IPS-NIHi7 (cell line): ENCODE data around the gene TMEM237.
"Not testable (repeated sequence)": the region's sequence is repeated elsewhere in the genome, so short reads cannot be mapped to it uniquely, and the experiment has no call there.

Source experiments
- DNase-seq: peaks from one replicate; pipeline ENCODE4 v3.0.0; 2012; ENCODE audit warnings: mixed read lengths; ENCODE audit errors: extremely low spot score

TMEM237 gene

GRCh38 chr2:201643216-201643890, at the start of gene TMEM237:
Gene TMEM237, minus strand, starts transcription at chr2:201643503. Its CDS starts 103 bp downstream, at chr2:201643400.
- peak; percentile 66 for DNase-seq

- no peak for DNase-seq
These were observed 41.9 kb upstream of the TMEM237 start for GRCh38 chr2:201685156-201685555.

- DNase-seq: peak; percentile 94
These were observed 37.4 kb upstream of the TMEM237 start for GRCh38 chr2:201680743-201681142.

GRCh38 chr2:201678401-201678800, 35.1 kb upstream of the TMEM237 start:
- DNase-seq: no peak

GRCh38 chr2:201675454-201675853, 32.2 kb upstream of the TMEM237 start:
- no peak for DNase-seq

GRCh38 chr2:201674794-201675193, 31.5 kb upstream of the TMEM237 start:
- no peak for DNase-seq

GRCh38 chr2:201674298-201674697, 31.0 kb upstream of the TMEM237 start:
- no peak for DNase-seq

GRCh38 chr2:201673546-201673945, 30.2 kb upstream of the TMEM237 start:
- DNase-seq: no peak

- DNase-seq: not testable (repeated sequence)
These were observed 27.9 kb upstream of the TMEM237 start for GRCh38 chr2:201671205-201671604.

- no peak for DNase-seq
These were observed 26.6 kb upstream of the TMEM237 start for GRCh38 chr2:201669865-201670264.

GRCh38 chr2:201668402-201668910, 25.2 kb upstream of the TMEM237 start:
- no peak for DNase-seq

GRCh38 chr2:201664334-201664733, 21.0 kb upstream of the TMEM237 start:
- DNase-seq: no peak

- DNase-seq: no peak
These were observed 18.1 kb upstream of the TMEM237 start for GRCh38 chr2:201661366-201661765.

- DNase-seq: no peak
These were observed 17.1 kb upstream of the TMEM237 start for GRCh38 chr2:201660293-201660895.

GRCh38 chr2:201656740-201657139, 13.4 kb upstream of the TMEM237 start:
- no peak for DNase-seq

GRCh38 chr2:201656102-201656501, 12.8 kb upstream of the TMEM237 start:
- DNase-seq: no peak

- DNase-seq: no peak
These were observed 11.5 kb upstream of the TMEM237 start for GRCh38 chr2:201654616-201655384.

- no peak for DNase-seq
These were observed 9.9 kb upstream of the TMEM237 start for GRCh38 chr2:201653221-201653620.

GRCh38 chr2:201649442-201649841, 6.1 kb upstream of the TMEM237 start:
- no peak for DNase-seq

- DNase-seq: no peak
These were observed 4.1 kb upstream of the TMEM237 start for GRCh38 chr2:201647431-201647830.

GRCh38 chr2:201644001-201644400, 698 bp upstream of the TMEM237 start:
- DNase-seq: no peak

- peak; percentile 93 for DNase-seq
These were observed 606 bp downstream of the TMEM237 start for GRCh38 chr2:201642579-201643215.
